HG02884 (cell line): Measurements from ENCODE around the gene SLIRP.
"Not testable (repeated sequence)": the region's sequence is repeated elsewhere in the genome, so short reads cannot be mapped to it uniquely, and the experiment has no call there.

ENCODE experiments used
- ATAC-seq: cut with Tn5 transposase; IDR thresholded peaks from one replicate; pipeline ENCODE4 v1.9.1; 2021; ENCODE audit warnings: mild to moderate bottlenecking, moderate library complexity; ENCODE audit not compliant: unreplicated experiment

The SLIRP gene

DNA sequence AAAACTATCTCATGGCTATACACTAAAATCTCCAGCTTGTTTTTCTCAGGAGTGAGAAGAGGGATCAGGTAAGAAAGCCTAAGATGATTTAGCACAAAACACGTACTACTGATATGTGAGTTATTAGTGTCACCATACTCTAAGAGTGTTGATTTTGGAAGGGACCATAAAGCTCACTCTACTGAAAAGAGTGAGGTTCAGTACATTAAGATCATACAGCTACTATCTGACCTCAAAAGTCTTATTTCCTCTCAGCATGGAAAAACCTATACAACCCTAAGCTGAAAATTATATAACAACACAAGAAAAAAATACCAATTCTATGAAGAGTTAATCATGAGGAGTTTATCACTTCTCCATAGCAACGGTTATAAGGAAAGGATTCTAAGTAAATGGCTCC lies 33.5 kb downstream of the SLIRP start:
- ATAC-seq = no peak

DNA sequence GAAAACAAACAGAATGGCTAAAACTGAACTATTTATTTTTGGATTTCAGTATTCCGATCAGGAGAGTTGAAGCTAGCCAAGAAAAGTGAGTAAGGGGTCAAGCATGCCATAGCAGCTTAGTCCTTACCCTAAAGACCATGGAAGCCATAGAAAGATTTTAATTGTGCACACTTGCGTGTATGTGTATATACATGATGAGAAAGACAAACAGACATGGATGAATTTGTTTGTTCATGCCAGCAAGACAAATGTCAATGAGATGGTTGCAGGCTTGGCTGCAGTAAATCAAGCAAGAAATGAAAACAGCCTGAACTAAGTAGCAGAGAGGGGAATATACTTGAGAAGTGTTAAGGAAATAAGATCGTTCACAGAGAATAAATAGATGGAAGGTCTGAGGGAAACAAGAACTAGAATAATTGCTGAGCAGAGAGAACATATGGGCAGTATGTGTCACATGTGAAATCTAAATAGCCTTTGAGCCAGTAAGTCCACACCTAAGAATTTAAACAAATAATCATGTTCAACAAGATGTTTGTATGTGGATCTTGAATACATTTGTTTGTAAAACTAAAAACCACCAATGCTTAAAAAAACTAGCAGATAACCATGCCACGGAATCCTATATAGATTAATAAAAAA lies 38.3 kb downstream of the SLIRP start:
- ATAC-seq = no peak

DNA sequence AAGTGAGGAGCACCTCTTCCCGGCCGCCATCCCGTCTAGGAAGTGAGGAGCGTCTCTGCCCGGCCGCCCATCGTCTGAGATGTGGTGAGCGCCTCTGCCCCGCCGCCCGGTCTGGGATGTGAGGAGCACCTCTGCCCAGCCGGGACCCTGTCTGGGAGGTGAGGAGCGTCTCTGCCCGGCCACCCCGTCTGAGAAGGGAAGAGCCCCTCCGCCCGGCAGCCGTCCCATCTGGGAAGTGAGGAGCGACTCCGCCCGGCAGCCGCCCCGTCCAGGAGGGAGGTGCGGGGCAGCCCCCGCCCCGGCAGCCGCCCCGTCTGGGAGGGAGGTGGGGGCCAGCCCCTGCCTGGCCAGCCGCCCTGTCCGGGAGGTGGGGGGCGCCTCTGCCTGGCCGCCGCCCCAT lies 39.5 kb downstream of the SLIRP start:
- ATAC-seq = not testable (repeated sequence)

DNA sequence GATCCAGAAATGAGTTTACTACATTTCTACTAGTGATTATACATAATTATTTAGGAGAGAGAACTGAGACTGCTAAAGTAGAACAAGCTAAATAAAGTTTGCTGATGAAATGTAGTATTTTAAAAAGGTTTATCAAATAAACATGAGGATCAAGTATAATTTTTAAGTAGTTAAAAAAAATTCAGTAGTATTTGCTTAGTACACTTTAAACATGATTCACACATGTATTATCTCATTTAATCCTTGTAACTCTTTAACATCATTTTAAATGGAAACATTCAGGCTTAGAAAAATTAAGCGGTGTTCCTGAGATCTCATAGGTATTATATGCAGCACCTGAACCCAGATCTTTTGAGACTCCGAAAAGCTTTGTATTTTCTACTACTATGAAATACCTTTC lies 44.4 kb downstream of the SLIRP start:
- ATAC-seq = no peak

DNA sequence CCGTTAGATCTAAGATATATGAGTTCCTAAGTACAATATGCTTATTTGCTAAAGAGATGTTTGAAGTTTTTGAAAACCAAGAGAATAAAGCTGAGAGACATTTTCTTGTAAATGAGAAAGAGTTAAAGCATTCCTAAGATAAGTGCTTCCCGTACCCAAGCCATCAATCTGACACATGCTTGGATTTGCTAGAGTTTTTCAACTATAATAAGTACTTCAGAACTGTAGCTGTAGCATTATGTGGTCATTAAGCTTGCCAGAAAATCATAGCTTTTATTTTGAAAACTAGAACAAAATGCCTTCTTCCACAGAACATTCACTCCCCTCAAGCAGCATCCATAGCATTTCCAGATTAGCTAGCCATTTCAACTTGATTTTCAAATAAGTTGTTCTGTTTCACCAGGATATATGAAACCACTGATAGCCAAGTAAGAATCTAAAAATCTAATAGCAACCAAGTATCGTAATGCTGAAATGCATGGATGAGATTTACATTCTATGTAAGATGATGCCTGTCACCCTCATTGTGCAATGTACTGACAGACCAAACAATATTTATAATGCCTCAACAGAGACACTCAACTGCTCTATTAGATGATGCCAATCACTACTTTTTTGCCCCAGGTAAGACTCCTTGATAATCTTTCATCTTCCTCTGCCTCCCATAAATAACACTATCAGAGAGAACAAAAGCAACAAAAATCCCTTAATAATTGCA lies 45.1 kb downstream of the SLIRP start:
- ATAC-seq = no peak

DNA sequence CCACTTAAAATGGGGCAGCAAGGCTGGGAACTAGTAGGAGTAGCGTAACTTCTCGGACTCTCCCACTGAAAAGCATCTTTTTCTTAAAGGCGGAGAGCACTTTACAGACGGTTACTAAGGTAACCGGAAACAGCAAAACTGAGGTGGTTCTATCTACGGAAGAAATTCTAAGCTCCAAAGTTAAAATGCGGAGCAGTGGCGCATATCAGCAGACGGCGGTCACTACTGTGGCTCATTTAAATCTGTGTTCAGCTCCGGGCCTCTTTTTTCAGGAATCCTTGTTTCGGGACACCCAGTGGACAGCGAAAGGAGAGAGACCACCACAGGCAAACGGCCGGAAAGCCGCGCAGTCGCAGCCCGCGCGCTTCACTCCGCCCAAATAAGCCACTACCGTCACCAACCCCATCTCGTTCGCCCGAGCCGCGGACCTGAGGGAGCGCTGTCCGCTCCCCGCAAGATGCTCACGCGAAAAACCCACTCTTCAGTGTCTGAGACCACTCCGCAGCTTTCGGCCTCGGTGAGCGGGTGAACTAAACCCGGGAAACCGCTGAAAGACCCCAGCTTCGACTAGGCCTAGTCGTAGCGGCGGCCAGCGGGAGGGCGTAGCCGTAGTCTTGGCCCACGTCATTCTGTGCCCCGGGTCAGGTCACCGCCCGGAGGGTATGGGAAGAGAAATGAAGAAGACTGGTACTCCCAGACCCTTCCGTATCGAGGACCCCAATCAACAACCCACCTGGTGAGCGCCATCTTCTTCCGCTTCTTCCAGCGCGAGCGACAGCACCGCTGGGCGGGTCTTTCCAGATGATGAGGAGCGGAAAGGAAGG lies 52.7 kb downstream of the SLIRP start, which contains the start of gene SNW1:
TSS of gene SNW1 (minus strand) at position 776 of the 824 bp plus-strand sequence. CDS start at position 747, 29 bp downstream.
- peak; percentile 88 for ATAC-seq

DNA sequence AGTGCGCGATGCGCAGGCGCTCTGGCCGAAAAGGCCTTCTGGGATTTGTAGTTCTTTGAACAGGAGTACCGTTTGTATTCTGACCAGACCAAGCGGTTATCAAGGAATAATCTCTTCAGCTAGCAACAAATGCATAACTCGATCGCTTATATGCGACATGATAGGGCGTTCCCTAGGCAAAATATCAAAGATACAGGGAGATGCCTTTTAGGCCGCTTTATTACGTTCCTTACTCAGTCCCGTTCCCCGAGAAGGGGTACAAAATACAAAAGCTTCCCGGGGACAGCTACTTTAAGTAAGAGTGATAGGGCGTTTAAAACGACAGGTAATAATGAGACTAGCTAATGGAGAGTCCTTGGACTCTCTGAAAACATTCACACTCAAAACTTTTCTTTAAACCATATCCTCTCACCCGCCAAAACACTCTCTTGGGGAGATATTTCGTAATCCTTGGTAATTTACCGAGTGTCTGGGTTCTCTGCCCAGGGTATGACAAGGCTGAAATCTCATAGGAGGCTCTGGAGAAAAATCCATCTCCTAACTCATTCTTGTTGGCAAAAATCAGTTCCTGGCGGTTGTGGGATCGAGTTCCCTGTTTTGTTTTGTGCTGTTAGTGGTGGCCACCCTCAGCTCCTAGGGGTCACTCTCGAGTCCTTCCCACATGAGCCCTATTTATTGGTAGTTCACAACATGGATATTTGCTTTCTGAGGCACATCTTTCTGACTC lies 53.5 kb downstream of the SLIRP start:
- peak; percentile 16 for ATAC-seq

DNA sequence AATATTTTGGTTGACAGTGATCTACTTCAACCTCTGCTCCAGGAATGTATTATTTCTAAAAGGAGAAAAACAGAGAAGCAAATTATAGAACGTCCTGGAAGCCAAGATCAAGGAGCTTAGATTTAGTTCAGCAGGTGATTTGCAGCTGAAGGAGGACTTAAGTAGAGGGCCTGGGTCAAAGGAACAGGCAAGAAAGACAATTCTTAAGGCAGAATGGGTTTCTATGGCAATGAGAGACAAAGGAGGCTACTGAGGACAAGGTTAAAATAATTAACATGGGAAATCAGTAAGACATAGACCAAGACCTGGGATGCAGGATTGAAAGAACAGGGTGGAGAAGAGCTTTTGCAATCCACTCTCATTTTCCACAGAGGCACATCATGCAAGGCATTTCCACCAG lies 55.4 kb downstream of the SLIRP start:
- ATAC-seq = no peak

DNA sequence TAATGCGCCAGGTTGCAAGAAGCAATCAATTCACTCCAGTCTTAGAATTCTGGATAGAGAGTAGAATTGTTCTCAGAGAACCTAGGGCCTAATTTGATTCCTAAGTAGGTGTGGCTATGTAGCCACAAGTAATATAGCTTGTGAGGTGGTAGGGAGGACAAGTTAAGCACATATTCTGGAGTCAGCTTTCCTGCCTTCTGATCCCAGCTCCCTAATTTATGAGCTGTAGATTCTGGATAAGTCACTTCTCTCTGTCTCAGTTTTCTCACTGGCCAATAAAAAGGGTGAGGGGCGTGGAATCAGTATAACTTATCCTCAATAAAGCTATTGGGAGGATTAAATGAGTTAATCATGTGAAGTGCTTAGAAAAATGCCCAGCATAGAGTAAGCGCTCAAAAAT lies 56.1 kb downstream of the SLIRP start:
- ATAC-seq = no peak
